Astrocyte (in vitro differentiated cells and primary cell): ENCODE data around the gene SNX2. TPM values are rescaled to one million over a fixed set of nuclear protein-coding genes. Genes with fewer than 3 reads are reported as not detected.

Experiments
- DNase-seq: peaks from one replicate; pipeline ENCODE4 v3.0.0-alpha.2; 2010; ENCODE audit warnings: low read depth
- FAIRE-seq: peaks from 2 replicates; lab custom pipeline; 2011; peaks lifted over from hg19 to GRCh38; lab: Jason Lieb, UNC
- H2AFZ ChIP-seq: 2 replicates; pipeline ENCODE4 v1.6.0; 2012; ENCODE audit warnings: low read depth, low read length, inconsistent platforms
- H3K27ac ChIP-seq: 2 replicates; pipeline ENCODE4 v1.5.1; 2011; ENCODE audit warnings: low read depth, low read length, inconsistent platforms
- H3K27me3 ChIP-seq: 2 replicates; pipeline ENCODE4 v1.6.0; 2011; ENCODE audit warnings: low read length, inconsistent platforms; ENCODE audit not compliant: insufficient read depth
- H3K36me3 ChIP-seq: 2 replicates; pipeline ENCODE4 v1.5.1; 2011; ENCODE audit warnings: low read length, inconsistent platforms; ENCODE audit not compliant: insufficient read depth
- H3K4me1 ChIP-seq: 2 replicates; pipeline ENCODE4 v1.5.1; 2011; ENCODE audit warnings: low read length, inconsistent platforms; ENCODE audit not compliant: insufficient read depth
- H3K4me2 ChIP-seq: 2 replicates; pipeline ENCODE4 v1.6.0; 2012; ENCODE audit warnings: low read length, inconsistent platforms
- H3K4me3 ChIP-seq: 2 replicates; pipeline ENCODE4 v1.5.1; 2011; ENCODE audit warnings: low read depth, mild to moderate bottlenecking, low read length, inconsistent platforms; ENCODE audit not compliant: insufficient read depth
- H3K79me2 ChIP-seq: 2 replicates; pipeline ENCODE4 v1.6.0; 2012; ENCODE audit warnings: mild to moderate bottlenecking, low read length, inconsistent platforms; ENCODE audit not compliant: insufficient read depth
- H3K9ac ChIP-seq: 2 replicates; pipeline ENCODE4 v1.6.0; 2012; ENCODE audit warnings: mild to moderate bottlenecking, low read length, inconsistent platforms
- H3K9me3 ChIP-seq: 2 replicates; pipeline ENCODE4 v1.5.1; 2012; ENCODE audit warnings: low read depth, mild to moderate bottlenecking, low read length, inconsistent platforms; ENCODE audit not compliant: insufficient read depth
- H4K20me1 ChIP-seq: 2 replicates; pipeline ENCODE4 v1.6.0; 2012; ENCODE audit warnings: low read length, inconsistent platforms; ENCODE audit not compliant: insufficient read depth
- H3K27ac Mint-ChIP-seq: one replicate; pipeline ENCODE4 v1.8.0; 2021; ENCODE audit warnings: mild to moderate bottlenecking, mixed read lengths; ENCODE audit not compliant: unreplicated experiment
- H3K27me3 Mint-ChIP-seq: one replicate; pipeline ENCODE4 v1.8.0; 2021; ENCODE audit warnings: low read depth, mixed read lengths; ENCODE audit not compliant: unreplicated experiment
- H3K36me3 Mint-ChIP-seq: one replicate; pipeline ENCODE4 v1.8.0; 2021; ENCODE audit warnings: low read depth, mixed read lengths; ENCODE audit not compliant: unreplicated experiment
- H3K4me1 Mint-ChIP-seq: one replicate; pipeline ENCODE4 v1.8.0; 2021; ENCODE audit warnings: low read depth, mixed read lengths; ENCODE audit not compliant: unreplicated experiment
- H3K4me3 Mint-ChIP-seq: one replicate; pipeline ENCODE4 v1.8.0; 2021; ENCODE audit warnings: mild to moderate bottlenecking, moderate library complexity, mixed read lengths; ENCODE audit not compliant: unreplicated experiment
- H3K9me3 Mint-ChIP-seq: one replicate; pipeline ENCODE4 v1.8.0; 2021; ENCODE audit warnings: mild to moderate bottlenecking, mixed read lengths; ENCODE audit not compliant: unreplicated experiment
- CTCF ChIP-seq: IDR thresholded peaks from 2 replicates; pipeline ENCODE4 v1.5.1; 2011; ENCODE audit warnings: low read depth, mild to moderate bottlenecking, inconsistent platforms, low read length, moderate library complexity; ENCODE audit not compliant: insufficient read depth
- EZH2 ChIP-seq: IDR thresholded peaks from 2 replicates; pipeline ENCODE4 v1.6.1; 2012; ENCODE audit warnings: mild to moderate bottlenecking, low read length, inconsistent platforms; ENCODE audit not compliant: insufficient read depth
- total RNA-seq: library from RNA; stranded (reverse); gene quantifications from 2 replicates; pipeline ENCODE4 v1.2.1, GENCODE V29; 2021

SNX2 gene
- total RNA-seq, 1 donor from 2014 or later, result 87.2 TPM

- peaks cover 5% of the 10 kb centered on the region for H3K36me3 ChIP-seq
- H3K4me1 Mint-ChIP-seq, result no peaks in the 10 kb centered on the region
- no peak for DNase-seq
- H3K9ac ChIP-seq, result no peak overlapping the region
- no peak overlapping the region for H2AFZ ChIP-seq
- H3K27me3 Mint-ChIP-seq, result no peaks in the 10 kb centered on the region
- H3K4me1 ChIP-seq, result no peaks in the 10 kb centered on the region
- H3K27me3 ChIP-seq, result no peaks in the 10 kb centered on the region
- no peak for FAIRE-seq
- H3K36me3 Mint-ChIP-seq, result peaks cover under 1% of the 10 kb centered on the region
- no peak for TF ChIP-seq CTCF
- TF ChIP-seq EZH2, result no peak
- H3K9me3 Mint-ChIP-seq, result no peaks in the 10 kb centered on the region
- H3K79me2 ChIP-seq, result no peaks in the 10 kb centered on the region
- no peaks in the 10 kb centered on the region for H4K20me1 ChIP-seq
- H3K4me2 ChIP-seq, result no peak overlapping the region
- no peak overlapping the region for H3K27ac ChIP-seq
- H3K9me3 ChIP-seq, result no peaks in the 10 kb centered on the region
- no peak overlapping the region for H3K4me3 ChIP-seq
- no peak overlapping the region for H3K4me3 Mint-ChIP-seq
- no peak overlapping the region for H3K27ac Mint-ChIP-seq
Measured at GRCh38 chr5:122816756-122817155, 41.9 kb downstream of the SNX2 start.

- no peak overlapping the region for H3K4me3 Mint-ChIP-seq
- Histone ChIP-seq H3K4me1 (no peaks in the 10 kb centered on the region), H3K4me3 (no peak overlapping the region), H3K36me3 (peaks cover 14% of the 10 kb centered on the region), H3K27me3 (no peaks in the 10 kb centered on the region), H3K4me2 (no peak overlapping the region), H3K9ac (no peak overlapping the region), H3K9me3 (no peaks in the 10 kb centered on the region), H2AFZ (no peak overlapping the region), H3K79me2 (no peaks in the 10 kb centered on the region), H4K20me1 (no peaks in the 10 kb centered on the region), H3K27ac (no peak overlapping the region)
- H3K4me1 Mint-ChIP-seq, result no peaks in the 10 kb centered on the region
- TF ChIP-seq CTCF, result no peak
- no peak for TF ChIP-seq EZH2
- FAIRE-seq (no peak), DNase-seq (no peak)
- peaks cover 3% of the 10 kb centered on the region for H3K36me3 Mint-ChIP-seq
- H3K27ac Mint-ChIP-seq, result no peak overlapping the region
- no peaks in the 10 kb centered on the region for H3K9me3 Mint-ChIP-seq
- H3K27me3 Mint-ChIP-seq, result no peaks in the 10 kb centered on the region
Measured at GRCh38 chr5:122831984-122832383, 57.1 kb downstream of the SNX2 start.

GRCh38 chr5:122835681-122836080 lies 60.8 kb downstream of the SNX2 start:
- Histone ChIP-seq H3K9ac (no peak overlapping the region), H3K27me3 (no peaks in the 10 kb centered on the region), H3K36me3 (no peaks in the 10 kb centered on the region), H3K4me3 (no peak overlapping the region), H3K9me3 (no peaks in the 10 kb centered on the region), H2AFZ (no peak overlapping the region), H3K4me2 (no peak overlapping the region), H3K79me2 (no peaks in the 10 kb centered on the region), H3K4me1 (no peaks in the 10 kb centered on the region), H4K20me1 (no peaks in the 10 kb centered on the region), H3K27ac (no peak overlapping the region)
- no peak for FAIRE-seq
- no peaks in the 10 kb centered on the region for H3K27me3 Mint-ChIP-seq
- H3K4me3 Mint-ChIP-seq, result no peak overlapping the region
- H3K4me1 Mint-ChIP-seq, result peaks cover 7% of the 10 kb centered on the region
- no peaks in the 10 kb centered on the region for H3K9me3 Mint-ChIP-seq
- H3K27ac Mint-ChIP-seq, result no peak overlapping the region
- peaks cover 3% of the 10 kb centered on the region for H3K36me3 Mint-ChIP-seq
- no peak for DNase-seq
- no peak for TF ChIP-seq CTCF
- no peak for TF ChIP-seq EZH2
